Measurements from ENCODE around the gene AADACL2.
"Not testable (repeated sequence)": the region's sequence is repeated elsewhere in the genome, so short reads cannot be mapped to it uniquely, and the experiment has no call there.

AADACL2 gene

DNA sequence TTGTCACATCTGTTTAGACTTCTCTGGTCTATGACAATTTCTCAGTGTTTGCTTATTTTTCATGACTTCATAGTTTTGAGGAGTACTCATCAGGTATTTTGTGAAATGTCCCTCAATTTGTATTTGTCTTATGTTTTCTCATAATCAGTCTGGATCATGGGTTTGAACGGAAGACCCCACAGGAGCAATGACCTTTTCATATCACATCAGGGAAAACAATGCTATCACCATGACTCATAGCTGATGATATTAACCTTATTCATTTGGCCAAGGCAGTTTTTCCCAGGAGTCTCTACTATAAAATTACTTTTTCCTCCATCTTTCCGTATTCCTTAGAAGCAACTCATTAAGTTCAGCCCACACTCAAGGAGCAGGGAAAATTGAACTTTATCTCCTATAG lies 32.7 kb downstream of the AADACL2 start:
- DNase-seq (ENCODE audit: low read depth): no peak

DNA sequence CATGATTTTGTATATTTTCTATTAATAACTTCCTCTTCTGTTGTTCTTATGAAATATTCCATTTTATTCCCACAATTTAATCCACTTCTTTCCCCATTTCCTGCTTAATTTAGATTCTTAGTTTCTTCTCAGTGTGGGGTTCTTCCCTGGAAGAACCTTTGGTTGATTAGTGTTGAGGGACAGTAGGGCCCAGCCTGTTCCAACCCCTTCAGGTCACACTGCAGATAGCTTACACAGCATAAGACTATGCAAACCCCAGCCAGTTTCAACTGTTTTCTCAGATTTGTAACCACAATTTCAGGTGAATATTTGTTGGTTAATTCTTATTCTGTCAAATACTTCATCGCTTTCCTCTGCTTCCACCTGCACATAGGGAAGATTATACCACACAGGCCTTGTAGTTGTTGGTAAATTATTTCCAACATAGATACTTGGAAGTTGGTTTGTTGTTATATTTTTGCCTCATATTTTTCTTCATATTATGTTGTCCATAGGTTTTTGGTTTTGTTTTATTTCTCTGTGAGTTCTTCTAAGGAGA lies 34.7 kb downstream of the AADACL2 start:
- DNase-seq (ENCODE audit: low read depth): no peak

DNA sequence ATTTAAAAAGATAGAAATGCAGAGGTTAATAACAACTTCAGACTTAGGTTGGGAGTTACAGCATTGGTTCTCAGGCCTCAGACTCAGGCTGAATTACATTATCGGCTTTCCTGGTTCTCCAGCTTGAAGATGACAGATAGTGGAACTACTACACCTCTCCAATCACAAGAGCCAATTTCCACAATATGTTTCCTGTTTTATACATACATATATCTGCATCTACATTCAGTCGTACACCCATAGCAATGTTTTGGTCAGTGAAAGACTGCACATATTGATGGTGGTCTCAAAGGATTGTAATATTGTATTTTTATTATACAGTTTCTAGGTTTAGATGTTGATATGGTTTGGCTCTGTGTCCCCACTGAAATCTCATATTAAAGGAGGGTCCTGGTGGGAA lies 35.4 kb downstream of the AADACL2 start:
- no peak for DNase-seq (ENCODE audit: low read depth)

DNA sequence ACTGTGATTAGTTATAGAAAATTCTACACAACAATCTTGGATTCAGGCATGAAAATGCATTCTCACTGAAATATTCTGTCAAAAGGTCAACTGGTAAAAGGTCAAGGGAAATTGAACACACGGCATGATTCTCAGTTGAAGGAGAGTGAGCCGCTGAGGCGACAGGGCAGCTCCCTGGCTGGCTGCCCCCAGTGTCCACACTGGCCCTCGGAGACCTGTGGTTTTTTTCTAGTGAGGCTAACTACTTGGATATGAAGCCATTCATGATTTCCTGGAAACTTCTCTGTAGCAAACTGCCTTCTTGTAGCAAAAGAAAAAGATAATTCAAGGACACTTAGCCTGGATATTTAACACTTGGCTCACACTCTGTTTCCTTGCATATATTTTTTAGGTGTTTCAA lies 37.2 kb downstream of the AADACL2 start:
- no peak for DNase-seq (ENCODE audit: low read depth)

DNA sequence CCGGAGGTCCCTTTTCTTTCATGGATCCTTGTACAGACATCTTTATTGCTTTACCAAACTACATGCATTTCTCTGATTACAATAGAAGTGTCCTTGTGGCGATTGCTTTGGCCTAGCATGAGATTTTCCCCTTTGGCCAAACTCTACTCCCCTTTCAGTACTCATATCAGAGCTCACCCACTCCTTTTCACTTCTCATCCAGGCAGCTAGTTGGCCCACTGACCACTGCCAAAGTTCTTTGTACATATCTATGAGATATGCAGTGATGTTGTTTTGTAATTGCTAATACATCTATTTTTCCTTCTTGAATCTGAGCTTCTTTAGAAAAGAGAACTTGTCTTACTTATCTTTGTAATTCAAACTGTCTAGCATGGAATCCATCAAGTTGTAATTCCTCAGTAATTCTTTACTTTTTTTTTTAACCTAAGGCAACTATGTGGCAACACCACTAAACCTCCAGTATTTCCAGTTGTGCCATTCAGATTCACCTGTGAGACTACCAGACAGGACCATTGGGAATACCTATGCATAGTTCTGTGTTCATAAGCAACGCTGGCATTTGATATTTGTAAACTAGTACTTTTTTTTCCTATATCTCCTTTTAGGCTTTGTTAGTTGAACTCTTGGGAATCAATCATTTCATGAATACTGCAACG lies 39.2 kb downstream of the AADACL2 start:
- DNase-seq (ENCODE audit: low read depth): no peak

DNA sequence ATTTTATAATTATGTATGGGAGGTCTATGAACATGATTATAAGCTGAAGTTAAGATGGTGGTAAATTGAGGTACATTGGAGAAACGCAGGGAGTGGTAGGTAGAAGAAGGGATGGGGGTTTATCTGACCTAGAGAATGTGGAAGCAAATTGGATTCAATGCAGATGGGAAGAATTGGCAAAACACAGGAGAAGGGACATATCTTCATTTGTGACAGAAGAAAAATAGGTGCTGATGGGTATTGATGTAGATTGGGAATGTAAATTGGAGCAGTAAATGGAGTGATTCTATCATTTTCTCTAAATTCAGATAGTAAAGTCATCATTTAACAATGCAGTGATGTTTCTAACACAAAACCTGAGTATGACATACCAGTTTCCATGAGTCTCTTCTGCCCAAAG lies 40.5 kb downstream of the AADACL2 start:
- DNase-seq (ENCODE audit: low read depth): no peak

DNA sequence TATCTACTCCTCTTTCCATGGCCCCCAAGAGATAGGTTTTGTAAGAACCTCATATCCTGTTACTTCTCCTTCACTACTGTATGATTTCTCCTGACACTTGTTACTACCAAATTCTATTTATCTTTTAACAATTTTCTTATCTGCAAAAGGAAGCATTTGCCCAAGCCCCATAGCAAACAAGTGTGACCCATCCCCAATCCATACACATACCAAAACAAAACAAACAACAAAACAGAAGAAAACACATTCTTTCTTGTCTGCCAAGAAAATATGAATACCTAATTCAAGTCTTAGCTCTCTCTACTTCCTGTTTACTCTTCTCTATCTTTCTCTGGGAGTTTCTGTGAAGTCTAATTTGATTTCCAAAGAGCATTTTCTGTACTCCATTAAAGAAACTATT lies 41.2 kb downstream of the AADACL2 start:
- DNase-seq (ENCODE audit: low read depth): no peak

DNA sequence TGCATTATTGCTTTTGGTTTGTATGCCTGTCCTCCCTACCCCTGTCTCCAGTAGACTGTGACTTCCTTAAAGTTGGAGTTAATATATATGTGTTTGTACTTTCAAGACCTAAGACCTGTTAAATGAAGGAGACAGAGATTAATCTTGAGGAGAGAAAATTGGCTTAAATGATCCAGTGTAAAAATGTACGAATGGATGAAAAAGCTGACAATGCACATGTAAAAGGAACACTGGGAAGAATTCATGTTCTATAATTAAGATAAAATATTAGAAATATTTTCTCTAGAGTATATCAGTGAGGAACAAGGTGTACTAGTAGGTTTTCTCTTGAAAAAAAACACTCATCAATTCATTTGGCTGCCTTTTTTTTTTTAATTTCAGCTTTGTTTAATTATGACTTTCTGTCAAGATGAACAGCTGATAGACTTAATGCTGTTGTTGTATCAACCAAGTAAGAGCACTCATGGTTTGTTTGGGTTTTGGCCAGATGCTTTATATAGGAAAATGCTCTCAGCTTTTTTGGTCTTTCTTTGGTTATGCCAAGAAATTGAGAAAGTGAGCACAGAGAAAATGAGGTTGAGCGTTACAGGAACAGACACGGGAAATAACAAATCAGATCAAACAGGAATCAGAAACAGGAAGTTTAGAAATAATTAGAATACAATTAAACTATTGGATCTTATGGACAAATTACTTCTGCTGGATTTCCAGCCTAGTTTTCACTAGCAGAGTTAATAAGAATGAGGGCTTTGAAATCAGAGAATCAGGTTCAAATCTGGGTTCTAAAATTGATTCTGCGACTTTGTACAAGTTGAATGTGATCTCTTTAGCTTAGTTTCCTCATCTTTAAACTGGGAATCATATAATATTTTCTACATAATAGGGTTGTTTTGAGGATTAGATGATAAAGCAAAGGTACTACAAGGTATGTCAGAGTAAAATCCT lies 41.9 kb downstream of the AADACL2 start:
- DNase-seq (ENCODE audit: low read depth): no peak

DNA sequence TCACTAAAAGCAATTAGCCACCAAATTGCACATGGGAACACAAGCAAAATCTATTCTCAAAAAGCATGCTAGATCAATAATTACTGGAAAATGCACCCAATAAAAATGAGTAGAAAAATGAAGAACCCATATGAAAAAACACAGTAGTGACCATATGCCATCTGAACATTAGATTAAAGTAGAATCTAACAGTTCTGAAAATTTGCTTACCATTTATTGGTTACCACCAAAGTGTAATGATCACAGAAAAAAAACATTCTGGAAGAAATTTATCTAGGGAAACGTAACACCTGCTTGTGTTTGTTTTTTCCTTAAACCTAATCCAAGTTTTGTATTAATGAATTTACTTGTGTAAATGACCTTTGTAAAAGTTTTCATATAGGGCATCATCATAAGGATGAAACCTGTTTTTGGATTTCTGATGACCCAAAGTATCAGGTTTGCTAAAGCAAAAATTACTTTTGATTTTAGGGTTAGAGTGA lies 42.6 kb downstream of the AADACL2 start:
- DNase-seq (ENCODE audit: low read depth): no peak

DNA sequence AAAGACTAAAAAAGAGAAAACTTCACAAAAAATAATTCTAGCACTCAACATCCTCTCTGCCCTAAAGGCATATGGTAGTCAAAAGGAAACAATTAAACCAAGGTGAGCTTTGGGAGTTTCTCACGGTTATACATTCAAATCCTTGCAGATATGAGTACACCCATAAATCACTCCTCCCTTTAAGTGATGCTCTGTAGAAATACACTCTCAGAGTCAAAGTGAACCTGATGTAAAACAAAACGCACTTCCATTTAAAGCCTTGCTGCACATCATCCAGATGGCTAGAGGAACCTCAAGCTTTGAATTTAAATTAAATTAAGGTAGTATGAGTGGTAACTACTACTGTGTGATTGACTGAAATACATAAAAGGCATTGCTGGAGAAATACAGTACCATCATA lies 44.2 kb downstream of the AADACL2 start:
- no peak for DNase-seq (ENCODE audit: low read depth)

DNA sequence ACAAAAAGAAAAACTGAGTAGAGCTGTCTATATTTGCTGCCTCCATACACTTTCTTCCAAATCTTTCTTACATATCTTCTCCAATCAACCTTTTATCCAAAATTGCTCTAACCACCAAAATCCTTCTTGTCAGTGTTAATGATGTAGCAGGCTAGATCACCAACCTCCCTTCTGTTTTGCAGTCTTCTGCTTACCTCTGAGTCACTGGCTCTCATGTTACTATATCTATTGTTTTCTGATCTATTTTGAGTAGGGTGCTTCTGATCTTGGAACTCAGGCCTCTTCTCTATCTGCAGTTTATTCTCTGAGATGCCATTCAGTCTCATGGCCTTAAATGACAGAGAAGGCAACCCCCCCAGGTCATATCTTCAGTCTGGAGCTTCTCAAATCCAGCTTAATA lies 53.9 kb downstream of the AADACL2 start:
- DNase-seq (ENCODE audit: low read depth): no peak

DNA sequence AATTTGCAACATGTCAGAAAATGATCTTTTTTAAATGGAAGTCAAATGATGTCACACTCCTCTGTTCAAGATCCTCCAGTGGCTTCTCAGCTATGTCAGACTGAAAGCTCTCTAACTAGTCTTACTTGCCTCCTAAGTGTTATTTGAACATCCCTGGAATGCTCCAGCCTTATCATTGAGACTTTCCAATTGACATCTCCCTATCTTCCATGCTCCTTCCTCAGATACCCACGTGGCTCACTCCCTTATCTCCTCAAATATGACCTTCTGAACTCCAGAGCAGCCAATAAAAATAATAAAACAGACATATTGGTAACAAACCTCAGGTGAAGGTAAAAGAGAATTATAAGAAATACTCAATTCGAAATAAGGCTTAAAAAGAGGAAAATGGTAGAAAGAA lies 54.7 kb downstream of the AADACL2 start:
- DNase-seq (ENCODE audit: low read depth): no peak

DNA sequence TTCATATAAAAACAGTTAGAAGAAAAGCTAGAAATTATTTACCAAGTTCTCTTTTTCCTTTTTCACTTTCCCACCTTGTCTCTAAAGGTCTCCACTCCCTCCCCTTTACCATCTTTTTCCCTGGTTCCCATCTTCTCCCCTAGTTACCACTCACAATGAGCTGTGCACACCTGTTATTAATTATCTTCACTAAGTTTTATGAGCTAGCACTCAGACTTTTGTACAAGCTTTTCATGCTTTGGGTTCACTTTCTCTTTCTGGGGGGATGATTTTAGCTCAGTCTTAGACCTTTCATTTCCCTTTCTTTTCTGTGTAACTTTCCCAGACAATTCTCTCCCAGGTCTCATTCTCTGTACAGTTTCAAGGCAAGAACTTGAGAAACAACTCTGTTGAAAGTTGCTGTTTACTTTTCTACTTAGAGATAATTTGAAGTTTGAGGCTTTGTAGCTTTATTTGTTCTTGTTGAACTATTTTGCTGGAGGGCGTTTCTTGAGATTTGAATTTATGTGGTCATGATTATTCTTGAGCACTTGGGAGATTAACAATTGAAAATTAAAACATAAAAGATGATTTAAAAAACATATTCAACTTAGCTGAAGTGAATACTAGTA lies 56.2 kb downstream of the AADACL2 start:
- no peak for DNase-seq (ENCODE audit: low read depth)

DNA sequence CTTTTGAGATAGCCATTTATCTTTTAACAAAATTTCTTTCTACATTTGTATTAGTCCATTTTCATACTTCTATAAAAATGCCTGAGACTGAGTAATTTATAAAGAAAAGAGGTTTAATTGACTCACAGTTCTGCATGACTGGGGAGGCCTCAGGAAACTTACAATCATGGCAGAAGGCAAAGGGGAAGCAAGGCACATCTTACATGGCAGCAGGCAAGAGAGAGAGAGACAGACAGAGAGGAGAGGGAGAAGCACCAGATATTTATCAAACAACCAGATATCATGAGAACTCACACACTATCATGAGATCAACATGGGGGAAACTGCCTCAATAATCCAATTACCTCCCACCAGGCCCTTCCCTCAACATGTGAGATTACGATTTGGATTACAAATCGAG lies 57.0 kb downstream of the AADACL2 start:
- not testable (repeated sequence) for DNase-seq (ENCODE audit: low read depth)

DNA sequence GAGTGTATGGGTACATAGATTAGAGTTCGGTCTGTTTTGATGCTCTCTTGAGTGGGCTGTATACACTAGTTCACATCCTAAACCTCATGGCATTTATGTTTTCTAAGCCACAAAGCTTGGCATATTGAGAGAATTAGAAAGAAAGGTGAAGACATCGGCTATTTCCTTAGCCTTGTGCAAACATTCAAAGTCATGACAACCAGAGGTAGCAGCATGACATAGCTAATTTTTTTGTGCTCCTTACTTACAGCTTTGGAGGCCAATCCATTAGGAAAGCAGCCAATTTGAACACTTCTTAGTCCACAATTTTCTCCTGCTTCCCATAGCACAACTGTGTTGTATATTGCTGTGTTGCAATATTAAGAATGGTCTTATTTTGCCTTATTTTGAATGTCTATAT lies 58.7 kb downstream of the AADACL2 start:
- no peak for DNase-seq (ENCODE audit: low read depth)

DNA sequence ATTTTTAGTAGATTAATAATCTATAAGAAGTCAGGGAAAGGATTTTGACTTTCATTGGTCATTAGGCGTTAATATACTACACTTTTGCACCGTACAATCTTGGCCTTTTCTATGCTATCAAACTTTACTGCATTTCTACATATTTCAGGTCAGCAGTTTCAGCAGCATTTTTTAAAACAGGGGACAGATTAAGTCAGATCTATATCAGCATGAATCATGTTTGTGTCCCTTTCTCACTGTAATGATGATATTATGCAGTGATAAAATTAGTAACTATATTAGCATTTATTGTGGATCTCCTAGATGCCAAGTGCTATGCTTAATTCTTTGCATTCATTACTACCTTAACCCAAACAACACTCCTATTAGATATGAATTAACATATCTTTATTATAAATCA lies 59.9 kb downstream of the AADACL2 start:
- DNase-seq (ENCODE audit: low read depth): no peak

DNA sequence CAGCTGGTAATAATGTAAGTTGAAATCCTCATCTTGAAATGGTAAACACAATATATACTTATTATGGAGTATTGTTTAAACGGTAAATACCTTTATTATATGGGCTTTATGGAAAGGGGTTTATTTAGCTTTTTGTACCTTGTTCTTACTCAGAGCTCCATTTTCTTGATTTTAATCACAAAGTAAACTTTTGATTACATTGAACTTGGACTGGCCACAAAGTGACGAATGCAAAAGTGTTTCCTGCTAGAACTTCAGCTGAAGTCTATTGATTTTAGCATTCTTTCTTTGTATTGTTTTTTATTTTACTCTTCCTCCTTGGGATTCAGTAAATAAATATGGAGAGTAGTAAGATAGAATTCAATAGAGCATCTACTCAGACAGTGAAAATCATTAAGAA lies 60.4 kb downstream of the AADACL2 start:
- no peak for DNase-seq (ENCODE audit: low read depth)

DNA sequence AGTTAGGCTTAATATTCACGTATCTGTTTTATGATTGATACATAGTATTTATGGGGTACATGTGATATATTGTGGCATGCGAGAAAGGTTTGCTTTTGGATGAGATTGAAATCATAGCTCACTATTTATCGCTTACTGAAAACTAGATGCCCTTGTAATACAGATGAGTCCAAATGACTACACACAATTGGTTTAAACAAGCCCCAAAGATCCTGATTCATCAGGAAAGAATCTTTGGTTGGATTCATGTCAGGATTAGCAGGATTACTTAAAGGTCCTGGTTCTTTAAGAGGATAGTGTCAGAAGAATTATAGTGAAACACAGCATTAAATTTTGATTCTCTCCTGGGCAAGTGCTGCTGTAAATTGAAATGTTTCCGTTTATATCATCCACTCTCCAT lies 61.5 kb downstream of the AADACL2 start:
- DNase-seq (ENCODE audit: low read depth): no peak

DNA sequence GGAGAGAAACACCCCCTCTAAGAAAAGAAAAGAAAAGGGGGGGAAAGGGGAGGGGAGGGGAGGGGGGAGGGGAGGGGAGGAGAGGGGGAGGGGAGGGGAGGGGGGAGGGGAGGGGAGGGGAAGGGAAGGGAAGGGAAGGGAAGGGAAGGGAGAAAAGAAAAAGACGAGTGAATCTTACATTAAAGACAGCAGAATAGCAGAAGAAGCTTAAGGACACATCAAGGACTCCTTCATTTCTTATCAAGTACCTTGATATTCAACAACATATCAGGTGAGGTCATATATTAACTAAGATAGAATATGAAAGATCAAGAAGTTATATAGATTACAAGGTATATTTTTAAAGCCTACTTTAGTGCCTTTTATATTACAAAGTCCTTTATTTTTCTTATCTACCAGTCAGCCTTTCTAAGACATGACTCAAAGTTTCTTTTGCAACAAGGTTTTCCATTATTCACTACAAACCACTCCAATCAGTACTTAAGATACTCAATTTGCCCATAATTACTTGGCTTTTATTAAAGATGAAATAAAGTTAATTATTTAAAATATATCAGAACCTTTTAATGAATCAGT lies 62.5 kb downstream of the AADACL2 start:
- no peak for DNase-seq (ENCODE audit: low read depth)

DNA sequence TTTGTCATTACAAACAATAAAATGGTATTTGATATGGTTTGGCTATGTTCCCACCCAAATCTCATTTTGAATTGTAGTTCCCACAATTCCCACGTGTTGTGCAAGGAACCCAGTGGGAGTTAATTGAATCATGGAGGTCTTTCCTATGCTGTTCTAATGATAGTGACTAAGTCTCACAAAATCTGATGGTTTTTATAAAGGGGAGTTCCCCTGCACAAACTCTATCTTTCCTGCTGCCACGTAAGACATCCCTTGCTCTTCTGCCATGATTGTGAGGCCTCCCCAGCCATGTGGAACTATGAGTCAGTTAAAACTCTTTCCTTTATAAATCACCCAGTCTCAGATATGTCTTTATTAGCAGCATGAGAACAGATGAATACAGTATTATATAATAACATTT lies 64.7 kb downstream of the AADACL2 start:
- DNase-seq (ENCODE audit: low read depth): no peak

DNA sequence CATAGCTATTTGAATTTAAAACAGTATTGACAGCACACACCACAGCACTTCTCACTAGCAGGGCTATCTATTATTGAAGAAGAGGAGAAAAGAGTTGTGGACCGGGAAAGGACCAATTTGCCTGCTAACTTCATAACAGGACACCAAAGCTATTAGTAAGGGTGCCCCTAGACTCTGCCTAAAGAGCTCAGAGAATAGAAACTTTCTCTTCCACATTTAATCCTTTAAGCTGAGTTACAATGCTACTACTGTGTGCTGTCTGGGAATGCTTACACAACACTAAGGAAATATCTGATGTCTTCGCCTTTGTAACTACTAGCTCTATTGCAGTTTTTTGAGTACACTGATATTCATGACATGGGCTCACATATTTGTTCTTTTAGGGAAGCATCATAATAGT lies 66.7 kb downstream of the AADACL2 start:
- DNase-seq (ENCODE audit: low read depth): no peak

DNA sequence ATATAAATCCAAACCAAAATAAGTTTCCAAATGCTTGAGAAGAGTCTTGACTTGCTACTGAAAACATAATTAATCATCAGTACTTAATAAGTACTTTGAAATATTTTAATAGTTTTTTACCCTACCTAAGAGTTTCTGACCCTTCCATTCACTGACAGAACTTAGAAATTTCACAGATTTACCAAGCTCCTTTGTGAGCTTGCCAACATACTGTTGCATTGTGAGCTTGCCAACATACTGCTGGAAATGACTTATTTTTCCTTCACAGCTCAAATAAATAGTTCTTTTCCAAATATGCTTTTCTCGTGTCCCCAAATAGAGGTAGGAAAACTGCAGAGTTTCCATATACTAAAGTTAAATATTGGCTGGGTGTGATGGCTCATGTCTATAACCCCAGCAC lies 70.5 kb downstream of the AADACL2 start:
- no peak for DNase-seq (ENCODE audit: low read depth)
